ENCODE data around the gene SNIP1.
A peak's percentile ranks its signal among the peaks of the same experiment; 100 is the strongest.

Gene SNIP1

GRCh38 chr1:37502104-37502503, 52.0 kb downstream of the SNIP1 start:
- Histone ChIP-seq H3K9me3 (ENCODE audit: control insufficient read depth, low read length) (no peaks in the 10 kb centered on the region), H3K36me3 (ENCODE audit: control insufficient read depth, insufficient read depth, low read length, severe bottlenecking) (peaks cover 56% of the 10 kb centered on the region), H3K9ac (ENCODE audit: low read length) (no peak overlapping the region), H3K4me1 (ENCODE audit: control insufficient read depth, insufficient read depth, low read length) (peaks cover 12% of the 10 kb centered on the region), H3K27me3 (replicated peaks; ENCODE audit: control insufficient read depth, insufficient read depth, low read length) (no peaks in the 10 kb centered on the region), H3K4me3 (ENCODE audit: low read length) (no peak overlapping the region)
- DNase-seq (ENCODE audit: low read depth), result no peak

GRCh38 chr1:37501661-37502060, 52.4 kb downstream of the SNIP1 start:
- DNase-seq (ENCODE audit: low read depth), result no peak
- Histone ChIP-seq H3K4me1 (ENCODE audit: control insufficient read depth, insufficient read depth, low read length) (peaks cover 12% of the 10 kb centered on the region), H3K4me3 (ENCODE audit: low read length) (no peak overlapping the region), H3K9me3 (ENCODE audit: control insufficient read depth, low read length) (no peaks in the 10 kb centered on the region), H3K9ac (ENCODE audit: low read length) (no peak overlapping the region), H3K36me3 (ENCODE audit: control insufficient read depth, insufficient read depth, low read length, severe bottlenecking) (peaks cover 52% of the 10 kb centered on the region), H3K27me3 (replicated peaks; ENCODE audit: control insufficient read depth, insufficient read depth, low read length) (no peaks in the 10 kb centered on the region)

- Histone ChIP-seq H3K4me1 (ENCODE audit: control insufficient read depth, insufficient read depth, low read length) (peaks cover 12% of the 10 kb centered on the region), H3K36me3 (ENCODE audit: control insufficient read depth, insufficient read depth, low read length, severe bottlenecking) (peaks cover 51% of the 10 kb centered on the region), H3K9ac (ENCODE audit: low read length) (peak overlapping the region; percentile 26), H3K27me3 (replicated peaks; ENCODE audit: control insufficient read depth, insufficient read depth, low read length) (no peaks in the 10 kb centered on the region), H3K9me3 (ENCODE audit: control insufficient read depth, low read length) (no peaks in the 10 kb centered on the region), H3K4me3 (ENCODE audit: low read length) (no peak overlapping the region)
- DNase-seq (ENCODE audit: low read depth), result peak; percentile 61
These were observed 55.0 kb downstream of the SNIP1 start for GRCh38 chr1:37498872-37499617.

GRCh38 chr1:37497832-37498231, 56.3 kb downstream of the SNIP1 start:
- no peak for DNase-seq (ENCODE audit: low read depth)
- no peak overlapping the region for H3K9ac ChIP-seq (ENCODE audit: low read length)
- no peaks in the 10 kb centered on the region for H3K27me3 ChIP-seq (replicated peaks; ENCODE audit: control insufficient read depth, insufficient read depth, low read length)
- peaks cover 12% of the 10 kb centered on the region for H3K4me1 ChIP-seq (ENCODE audit: control insufficient read depth, insufficient read depth, low read length)
- no peak overlapping the region for H3K4me3 ChIP-seq (ENCODE audit: low read length)
- H3K36me3 ChIP-seq (ENCODE audit: control insufficient read depth, insufficient read depth, low read length, severe bottlenecking), result peaks cover 51% of the 10 kb centered on the region
- H3K9me3 ChIP-seq (ENCODE audit: control insufficient read depth, low read length), result no peaks in the 10 kb centered on the region

- H3K9me3 ChIP-seq (ENCODE audit: control insufficient read depth, low read length), result no peaks in the 10 kb centered on the region
These were observed 58.2 kb downstream of the SNIP1 start for GRCh38 chr1:37495875-37496274.

GRCh38 chr1:37493336-37494098, 60.6 kb downstream of the SNIP1 start:
- H3K4me3 ChIP-seq (ENCODE audit: low read length), result no peak overlapping the region
- no peaks in the 10 kb centered on the region for H3K9me3 ChIP-seq (ENCODE audit: control insufficient read depth, low read length)
- no peaks in the 10 kb centered on the region for H3K27me3 ChIP-seq (replicated peaks; ENCODE audit: control insufficient read depth, insufficient read depth, low read length)
- peaks cover 56% of the 10 kb centered on the region for H3K36me3 ChIP-seq (ENCODE audit: control insufficient read depth, insufficient read depth, low read length, severe bottlenecking)
- no peaks in the 10 kb centered on the region for H3K4me1 ChIP-seq (ENCODE audit: control insufficient read depth, insufficient read depth, low read length)
- DNase-seq (ENCODE audit: low read depth), result no peak
- no peak overlapping the region for H3K9ac ChIP-seq (ENCODE audit: low read length)

More at GRCh38 chr1:37495875-37496274, 58.2 kb downstream of the SNIP1 start:
- peaks cover 12% of the 10 kb centered on the region for H3K4me1 ChIP-seq (ENCODE audit: control insufficient read depth, insufficient read depth, low read length)
- no peaks in the 10 kb centered on the region for H3K27me3 ChIP-seq (replicated peaks; ENCODE audit: control insufficient read depth, insufficient read depth, low read length)
- no peak overlapping the region for H3K4me3 ChIP-seq (ENCODE audit: low read length)
- DNase-seq (ENCODE audit: low read depth), result peak; percentile 47
- peaks cover 48% of the 10 kb centered on the region for H3K36me3 ChIP-seq (ENCODE audit: control insufficient read depth, insufficient read depth, low read length, severe bottlenecking)
- H3K9ac ChIP-seq (ENCODE audit: low read length), result no peak overlapping the region

GRCh38 chr1:37487619-37487984, 66.5 kb downstream of the SNIP1 start:
- Histone ChIP-seq H3K4me1 (ENCODE audit: control insufficient read depth, insufficient read depth, low read length) (peaks cover 41% of the 10 kb centered on the region), H3K9ac (ENCODE audit: low read length) (peak overlapping the region; percentile 75), H3K9me3 (ENCODE audit: control insufficient read depth, low read length) (no peaks in the 10 kb centered on the region), H3K4me3 (ENCODE audit: low read length) (no peak overlapping the region), H3K27me3 (replicated peaks; ENCODE audit: control insufficient read depth, insufficient read depth, low read length) (no peaks in the 10 kb centered on the region), H3K36me3 (ENCODE audit: control insufficient read depth, insufficient read depth, low read length, severe bottlenecking) (peaks cover 53% of the 10 kb centered on the region)
- DNase-seq (ENCODE audit: low read depth), result no peak

DNA sequence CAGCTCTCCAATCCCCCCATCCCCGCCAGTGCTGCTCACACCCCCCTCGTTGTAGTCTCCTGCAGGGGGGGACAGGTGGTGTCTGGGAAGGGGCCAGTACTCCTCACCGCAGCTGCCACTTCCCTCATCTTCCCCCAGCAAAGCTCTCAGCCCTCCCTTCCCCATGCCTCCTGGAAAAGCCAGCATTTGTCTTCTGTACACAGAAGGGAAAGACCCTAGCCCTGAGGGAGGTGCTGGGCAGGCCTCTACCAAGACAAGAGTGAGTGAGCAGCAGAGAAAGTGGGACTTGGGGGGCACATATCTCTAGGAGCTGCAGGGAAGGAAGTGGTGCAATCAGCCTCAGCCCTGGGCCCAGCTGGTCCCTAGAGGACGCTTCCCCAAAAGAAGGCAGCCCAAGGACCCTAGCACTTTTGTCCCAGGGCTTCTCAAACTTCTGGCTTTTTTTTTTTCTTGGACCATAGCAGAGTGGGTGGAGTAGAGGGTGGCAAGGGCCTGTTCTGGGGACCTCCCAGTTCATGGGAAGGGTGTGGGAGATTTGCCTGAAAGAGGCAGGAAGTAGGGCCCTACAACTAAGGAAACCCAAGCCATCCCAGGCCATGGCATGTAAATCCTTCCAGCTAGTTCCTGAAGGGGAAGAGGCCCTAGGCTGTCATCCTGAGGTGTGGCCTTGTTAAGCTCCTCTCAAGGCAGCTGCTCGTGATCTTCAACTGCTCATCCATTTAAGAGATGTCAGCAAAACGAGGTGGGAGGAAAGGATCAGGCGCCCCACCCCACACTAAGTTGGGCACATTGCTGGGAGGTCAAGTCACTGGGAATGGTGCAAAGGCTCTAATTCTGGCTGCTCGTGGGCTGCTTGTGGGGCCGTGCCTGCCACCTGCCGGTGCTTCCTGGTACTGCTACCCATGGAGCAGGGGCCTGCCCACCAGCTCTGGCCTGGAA, 67.1 kb downstream of the SNIP1 start:
- Histone ChIP-seq H3K36me3 (ENCODE audit: control insufficient read depth, insufficient read depth, low read length, severe bottlenecking) (peaks cover 56% of the 10 kb centered on the region), H3K9me3 (ENCODE audit: control insufficient read depth, low read length) (no peaks in the 10 kb centered on the region), H3K4me3 (ENCODE audit: low read length) (peak overlapping the region; percentile 12), H3K4me1 (ENCODE audit: control insufficient read depth, insufficient read depth, low read length) (peaks cover 41% of the 10 kb centered on the region), H3K27me3 (replicated peaks; ENCODE audit: control insufficient read depth, insufficient read depth, low read length) (no peaks in the 10 kb centered on the region), H3K9ac (ENCODE audit: low read length) (peak overlapping the region; percentile 75)
- DNase-seq (ENCODE audit: low read depth), result peak; percentile 87

DNA sequence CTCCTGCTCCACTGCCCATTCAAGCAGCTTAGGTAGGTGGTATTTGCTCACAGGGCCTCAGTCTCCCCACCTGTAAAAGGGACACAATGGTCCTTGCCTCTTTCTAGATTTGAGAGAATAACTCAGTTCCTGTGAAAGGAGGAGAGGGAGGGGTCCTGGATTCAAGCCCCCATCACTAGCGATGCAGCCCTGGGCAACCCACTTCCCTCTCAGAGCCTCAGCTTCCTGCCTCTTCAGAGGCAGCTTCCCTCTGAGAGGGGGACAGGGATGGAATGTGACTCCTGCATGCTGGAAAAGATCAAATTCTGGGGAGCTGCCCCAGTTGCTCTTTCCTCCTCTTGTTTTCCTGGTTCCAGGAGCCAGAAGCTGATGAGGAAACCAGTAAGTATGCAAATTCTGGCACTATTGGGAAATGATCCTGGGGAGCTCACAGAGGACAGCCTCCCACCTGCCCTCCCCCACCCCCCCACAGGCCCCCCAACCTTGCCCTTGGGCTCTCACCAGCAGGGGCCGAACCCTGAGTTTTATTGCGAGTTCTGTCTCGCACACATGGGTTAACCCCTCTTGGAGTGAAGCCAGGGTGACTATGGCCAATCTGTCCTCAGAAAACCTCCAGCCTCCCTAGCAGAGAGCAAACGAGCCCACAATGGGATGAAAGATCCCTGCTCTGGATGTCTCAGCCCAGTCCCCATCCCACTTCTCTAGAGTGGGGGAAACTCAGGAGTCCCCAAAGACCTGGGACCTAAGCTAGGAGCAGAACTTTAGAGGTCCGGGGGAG, 68.0 kb downstream of the SNIP1 start:
- H3K9ac ChIP-seq (ENCODE audit: low read length), result peak overlapping the region; percentile 75
- no peaks in the 10 kb centered on the region for H3K9me3 ChIP-seq (ENCODE audit: control insufficient read depth, low read length)
- H3K4me1 ChIP-seq (ENCODE audit: control insufficient read depth, insufficient read depth, low read length), result peaks cover 41% of the 10 kb centered on the region
- no peaks in the 10 kb centered on the region for H3K27me3 ChIP-seq (replicated peaks; ENCODE audit: control insufficient read depth, insufficient read depth, low read length)
- no peak overlapping the region for H3K4me3 ChIP-seq (ENCODE audit: low read length)
- DNase-seq (ENCODE audit: low read depth), result peak; percentile 23
- peaks cover 62% of the 10 kb centered on the region for H3K36me3 ChIP-seq (ENCODE audit: control insufficient read depth, insufficient read depth, low read length, severe bottlenecking)

Data from adipocyte (in vitro differentiated cells).